ENCODE results near the gene KCTD1. TPM values are rescaled to one million over a fixed set of nuclear protein-coding genes. Genes with fewer than 3 reads are reported as not detected.
A peak's percentile ranks its signal among the peaks of the same experiment; 100 is the strongest.

Gene KCTD1
- total and polyA plus RNA-seq, 2 experiments from 2014 or later, result 5.4 to 13.8 TPM

DNA sequence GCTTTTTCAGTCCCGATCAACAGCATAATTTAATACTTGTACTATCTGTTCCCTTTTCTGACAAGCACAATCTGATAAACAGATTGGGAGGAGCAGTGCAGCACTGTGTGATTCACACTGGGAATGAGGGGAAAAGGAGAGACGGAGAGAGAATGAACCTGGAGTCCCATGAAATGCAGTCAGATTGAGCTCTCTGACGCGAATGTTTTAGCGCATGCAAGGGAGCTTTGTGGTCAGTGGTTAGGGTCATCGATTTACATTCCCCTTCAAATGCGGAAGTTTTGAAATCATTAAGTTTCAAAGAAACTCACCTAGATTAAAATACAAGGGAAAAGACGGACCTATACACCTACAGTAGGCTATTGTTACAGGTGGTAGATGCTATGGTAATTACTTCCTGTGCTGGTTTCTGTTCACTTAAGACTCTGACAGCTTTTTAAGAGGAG lies 99.6 kb downstream of the KCTD1 start:
- Histone ChIP-seq H2AFZ (no peak overlapping the region), H3K27ac (peak overlapping the region; percentile 8), H3K27me3 (no peaks in the 10 kb centered on the region), H3K9me2 (replicated peaks; ENCODE audit: insufficient read depth) (no peaks in the 10 kb centered on the region), H3K9me3 (ENCODE audit: low read depth) (no peaks in the 10 kb centered on the region), H3K36me3 (replicated peaks; ENCODE audit: insufficient read depth, low read depth) (no peaks in the 10 kb centered on the region), H3K79me2 (no peaks in the 10 kb centered on the region), H3K4me1 (ENCODE audit: insufficient read depth) (peaks cover 6% of the 10 kb centered on the region), H3K4me3 (no peak overlapping the region), H3K4me2 (no peak overlapping the region), H4K20me1 (ENCODE audit: insufficient read depth, poor library complexity, severe bottlenecking) (no peaks in the 10 kb centered on the region)
- 68% methylated on average over 8 of the region's 8 CpGs for WGBS (ENCODE audit: low lambda C conversion rate, missing lambda C conversion rate)
- TF ChIP-seq EZH2phosphoT487 (IDR thresholded peaks at IDR 0.05; ENCODE audit: low read depth, severe bottlenecking, unreplicated experiment) (no peak), EZH2 (IDR thresholded peaks at IDR 0.05; ENCODE audit: borderline replicate concordance) (no peak)
- TF ChIP-seq, protein P1, sequence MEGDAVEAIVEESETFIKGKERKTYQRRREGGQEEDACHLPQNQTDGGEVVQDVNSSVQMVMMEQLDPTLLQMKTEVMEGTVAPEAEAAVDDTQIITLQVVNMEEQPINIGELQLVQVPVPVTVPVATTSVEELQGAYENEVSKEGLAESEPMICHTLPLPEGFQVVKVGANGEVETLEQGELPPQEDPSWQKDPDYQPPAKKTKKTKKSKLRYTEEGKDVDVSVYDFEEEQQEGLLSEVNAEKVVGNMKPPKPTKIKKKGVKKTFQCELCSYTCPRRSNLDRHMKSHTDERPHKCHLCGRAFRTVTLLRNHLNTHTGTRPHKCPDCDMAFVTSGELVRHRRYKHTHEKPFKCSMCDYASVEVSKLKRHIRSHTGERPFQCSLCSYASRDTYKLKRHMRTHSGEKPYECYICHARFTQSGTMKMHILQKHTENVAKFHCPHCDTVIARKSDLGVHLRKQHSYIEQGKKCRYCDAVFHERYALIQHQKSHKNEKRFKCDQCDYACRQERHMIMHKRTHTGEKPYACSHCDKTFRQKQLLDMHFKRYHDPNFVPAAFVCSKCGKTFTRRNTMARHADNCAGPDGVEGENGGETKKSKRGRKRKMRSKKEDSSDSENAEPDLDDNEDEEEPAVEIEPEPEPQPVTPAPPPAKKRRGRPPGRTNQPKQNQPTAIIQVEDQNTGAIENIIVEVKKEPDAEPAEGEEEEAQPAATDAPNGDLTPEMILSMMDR (IDR thresholded peaks at IDR 0.05; ENCODE audit: poor library complexity), result no peak
- DNase-seq (ENCODE audit: low spot score), result no peak

DNA sequence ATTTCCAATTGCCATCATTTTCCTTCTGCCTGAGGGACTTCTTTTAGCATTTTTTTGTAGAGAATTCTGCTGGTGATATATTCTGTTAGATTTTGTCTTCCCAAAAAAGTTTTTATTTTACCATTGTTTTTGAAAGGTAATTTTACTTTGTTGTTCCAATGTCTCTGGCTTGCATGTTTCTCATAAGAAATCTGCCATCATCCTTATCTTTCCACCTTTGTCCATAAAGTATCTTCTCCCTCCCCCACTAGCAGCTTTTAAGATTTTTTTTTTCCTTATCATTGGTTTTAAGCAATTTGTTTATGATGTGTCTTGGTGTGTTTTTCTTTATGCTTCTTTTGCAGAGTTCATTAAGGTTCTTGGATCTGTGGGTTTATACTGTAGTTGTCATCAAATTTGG lies 104.5 kb downstream of the KCTD1 start:
- H3K9me2 ChIP-seq (replicated peaks; ENCODE audit: insufficient read depth), result no peaks in the 10 kb centered on the region
- H3K9me3 ChIP-seq (ENCODE audit: low read depth), result no peaks in the 10 kb centered on the region
- H3K27ac ChIP-seq, result no peak overlapping the region
- H2AFZ ChIP-seq, result no peak overlapping the region
- DNase-seq (ENCODE audit: low spot score), result no peak
- no peaks in the 10 kb centered on the region for H4K20me1 ChIP-seq (ENCODE audit: insufficient read depth, poor library complexity, severe bottlenecking)
- no peak overlapping the region for H3K4me3 ChIP-seq
- no peak for TF ChIP-seq EZH2phosphoT487 (IDR thresholded peaks at IDR 0.05; ENCODE audit: low read depth, severe bottlenecking, unreplicated experiment)
- TF ChIP-seq, protein P1 (IDR thresholded peaks at IDR 0.05; ENCODE audit: poor library complexity), result no peak
- no peak for TF ChIP-seq EZH2 (IDR thresholded peaks at IDR 0.05; ENCODE audit: borderline replicate concordance)
- no peaks in the 10 kb centered on the region for H3K79me2 ChIP-seq
- no peaks in the 10 kb centered on the region for H3K4me1 ChIP-seq (ENCODE audit: insufficient read depth)
- H3K36me3 ChIP-seq (replicated peaks; ENCODE audit: insufficient read depth, low read depth), result no peaks in the 10 kb centered on the region
- H3K4me2 ChIP-seq, result no peak overlapping the region
- H3K27me3 ChIP-seq, result no peaks in the 10 kb centered on the region

DNA sequence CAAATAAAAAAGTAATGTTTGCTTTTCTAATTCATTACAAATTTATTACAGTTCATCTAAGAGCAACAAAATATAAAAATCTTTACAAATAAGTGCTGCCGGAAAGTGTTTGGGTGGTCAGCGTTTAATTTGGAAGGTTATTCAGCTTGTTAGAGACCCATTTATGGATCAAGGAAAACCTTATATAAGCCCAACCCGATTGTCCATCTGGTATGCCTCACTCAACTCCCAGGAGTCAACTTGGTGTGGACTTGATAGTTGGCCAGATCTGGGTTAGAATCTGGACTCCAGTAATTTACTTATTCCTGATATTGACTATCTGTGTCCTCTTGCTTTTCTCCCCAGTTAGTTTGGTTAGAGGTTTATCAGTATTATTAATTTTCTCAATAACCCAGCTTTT lies 106.2 kb downstream of the KCTD1 start:
- H3K4me3 ChIP-seq, result no peak overlapping the region
- 73% methylated on average over 3 of the region's 3 CpGs for WGBS (ENCODE audit: low lambda C conversion rate, missing lambda C conversion rate)
- no peaks in the 10 kb centered on the region for H3K4me1 ChIP-seq (ENCODE audit: insufficient read depth)
- H3K79me2 ChIP-seq, result no peaks in the 10 kb centered on the region
- H3K27ac ChIP-seq, result no peak overlapping the region
- H3K36me3 ChIP-seq (replicated peaks; ENCODE audit: insufficient read depth, low read depth), result no peaks in the 10 kb centered on the region
- H3K9me2 ChIP-seq (replicated peaks; ENCODE audit: insufficient read depth), result no peaks in the 10 kb centered on the region
- no peak overlapping the region for H2AFZ ChIP-seq
- H3K27me3 ChIP-seq, result no peaks in the 10 kb centered on the region
- no peak overlapping the region for H3K4me2 ChIP-seq
- DNase-seq (ENCODE audit: low spot score), result no peak
- no peak for TF ChIP-seq EZH2 (IDR thresholded peaks at IDR 0.05; ENCODE audit: borderline replicate concordance)
- TF ChIP-seq, protein P1 (IDR thresholded peaks at IDR 0.05; ENCODE audit: poor library complexity), result no peak
- TF ChIP-seq EZH2phosphoT487 (IDR thresholded peaks at IDR 0.05; ENCODE audit: low read depth, severe bottlenecking, unreplicated experiment), result no peak
- H4K20me1 ChIP-seq (ENCODE audit: insufficient read depth, poor library complexity, severe bottlenecking), result no peaks in the 10 kb centered on the region
- no peaks in the 10 kb centered on the region for H3K9me3 ChIP-seq (ENCODE audit: low read depth)

DNA sequence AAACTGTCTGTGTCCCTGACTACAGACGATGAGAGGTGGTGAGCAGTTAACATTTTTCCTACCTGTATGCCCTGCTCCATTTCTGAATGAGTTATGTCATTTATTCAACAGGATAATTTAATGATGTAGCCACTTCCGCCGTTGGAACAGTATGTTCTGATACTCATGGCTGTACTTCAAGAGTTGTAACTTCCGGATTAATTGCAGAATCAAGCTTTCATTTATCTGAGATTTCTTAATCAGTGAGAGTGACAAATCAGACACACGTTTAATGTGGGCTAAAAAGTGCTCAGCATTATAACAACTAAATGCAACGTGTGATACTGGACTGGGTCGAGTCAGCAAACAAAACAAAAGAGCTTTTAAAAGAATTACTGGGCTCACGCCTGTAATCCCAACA lies 107.7 kb downstream of the KCTD1 start:
- DNase-seq (ENCODE audit: low spot score), result no peak
- WGBS (ENCODE audit: low lambda C conversion rate, missing lambda C conversion rate), result 80% methylated on average over 8 of the region's 8 CpGs
- H3K36me3 ChIP-seq (replicated peaks; ENCODE audit: insufficient read depth, low read depth), result no peaks in the 10 kb centered on the region

More for the DNA sequence above, 107.7 kb downstream of the KCTD1 start:
- Histone ChIP-seq H3K27me3 (no peaks in the 10 kb centered on the region), H3K4me3 (no peak overlapping the region), H3K4me1 (ENCODE audit: insufficient read depth) (no peaks in the 10 kb centered on the region), H2AFZ (no peak overlapping the region), H3K4me2 (no peak overlapping the region), H3K9me3 (ENCODE audit: low read depth) (no peaks in the 10 kb centered on the region), H3K9me2 (replicated peaks; ENCODE audit: insufficient read depth) (no peaks in the 10 kb centered on the region), H3K27ac (no peak overlapping the region), H3K79me2 (no peaks in the 10 kb centered on the region), H4K20me1 (ENCODE audit: insufficient read depth, poor library complexity, severe bottlenecking) (no peaks in the 10 kb centered on the region)
- no peak for TF ChIP-seq EZH2 (IDR thresholded peaks at IDR 0.05; ENCODE audit: borderline replicate concordance)
- TF ChIP-seq, protein P1 (IDR thresholded peaks at IDR 0.05; ENCODE audit: poor library complexity), result no peak
- TF ChIP-seq EZH2phosphoT487 (IDR thresholded peaks at IDR 0.05; ENCODE audit: low read depth, severe bottlenecking, unreplicated experiment), result no peak
